ENCODE measurements around the gene FRMD4B. TPM values are rescaled to one million over a fixed set of nuclear protein-coding genes. Genes with fewer than 3 reads are reported as not detected.

Gene FRMD4B
- total RNA-seq, 1 donor from 2014 or later: 16.1 TPM

DNA sequence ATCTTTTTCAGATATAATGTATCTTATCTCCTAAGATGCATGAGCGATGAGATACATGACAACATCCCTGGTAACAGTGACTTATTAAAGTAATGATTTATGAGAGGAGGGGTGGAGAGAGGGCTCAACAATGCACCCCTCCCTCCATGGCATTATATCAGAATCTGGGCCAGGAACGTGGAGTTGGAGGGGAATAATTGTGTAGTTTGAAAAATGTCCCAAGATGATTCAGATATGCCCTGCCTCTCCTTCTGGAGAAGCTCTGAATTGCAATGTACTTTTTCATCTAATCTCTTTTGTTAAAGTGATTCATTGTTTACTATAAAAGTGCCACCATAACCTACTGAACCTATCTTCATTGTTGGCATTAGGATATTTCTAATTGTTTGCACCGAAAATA is 86.5 kb downstream of the FRMD4B start:
- TF ChIP-seq, protein P1, sequence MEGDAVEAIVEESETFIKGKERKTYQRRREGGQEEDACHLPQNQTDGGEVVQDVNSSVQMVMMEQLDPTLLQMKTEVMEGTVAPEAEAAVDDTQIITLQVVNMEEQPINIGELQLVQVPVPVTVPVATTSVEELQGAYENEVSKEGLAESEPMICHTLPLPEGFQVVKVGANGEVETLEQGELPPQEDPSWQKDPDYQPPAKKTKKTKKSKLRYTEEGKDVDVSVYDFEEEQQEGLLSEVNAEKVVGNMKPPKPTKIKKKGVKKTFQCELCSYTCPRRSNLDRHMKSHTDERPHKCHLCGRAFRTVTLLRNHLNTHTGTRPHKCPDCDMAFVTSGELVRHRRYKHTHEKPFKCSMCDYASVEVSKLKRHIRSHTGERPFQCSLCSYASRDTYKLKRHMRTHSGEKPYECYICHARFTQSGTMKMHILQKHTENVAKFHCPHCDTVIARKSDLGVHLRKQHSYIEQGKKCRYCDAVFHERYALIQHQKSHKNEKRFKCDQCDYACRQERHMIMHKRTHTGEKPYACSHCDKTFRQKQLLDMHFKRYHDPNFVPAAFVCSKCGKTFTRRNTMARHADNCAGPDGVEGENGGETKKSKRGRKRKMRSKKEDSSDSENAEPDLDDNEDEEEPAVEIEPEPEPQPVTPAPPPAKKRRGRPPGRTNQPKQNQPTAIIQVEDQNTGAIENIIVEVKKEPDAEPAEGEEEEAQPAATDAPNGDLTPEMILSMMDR (IDR thresholded peaks at IDR 0.05; ENCODE audit: borderline replicate concordance): no peak
- H3K9me3 ChIP-seq (replicated peaks): no peaks in the 10 kb centered on the region
- no peak overlapping the region for H3K4me3 ChIP-seq
- H3K4me1 ChIP-seq: peaks cover 27% of the 10 kb centered on the region
- H3K27ac ChIP-seq (replicated peaks): no peak overlapping the region
- no peaks in the 10 kb centered on the region for H3K27me3 ChIP-seq (ENCODE audit: low read depth)
- DNase-seq: no peak
- no peaks in the 10 kb centered on the region for H3K36me3 ChIP-seq
- intact Hi-C loops (cut with micrococcal nuclease): no loop called here

- DNase-seq: no peak
- Histone ChIP-seq H3K36me3 (no peaks in the 10 kb centered on the region), H3K9me3 (replicated peaks) (no peaks in the 10 kb centered on the region), H3K27me3 (ENCODE audit: low read depth) (no peaks in the 10 kb centered on the region), H3K4me3 (no peak overlapping the region), H3K4me1 (peaks cover 41% of the 10 kb centered on the region), H3K27ac (replicated peaks) (no peak overlapping the region)
- intact Hi-C loops (cut with micrococcal nuclease): no loop called here
- TF ChIP-seq, protein P1 (IDR thresholded peaks at IDR 0.05; ENCODE audit: borderline replicate concordance): no peak
These were observed 88.4 kb downstream of the FRMD4B start for GRCh38 chr3:69297501-69297900.

- intact Hi-C loops (cut with micrococcal nuclease): no loop called here
- peaks cover 46% of the 10 kb centered on the region for H3K4me1 ChIP-seq
- no peaks in the 10 kb centered on the region for H3K9me3 ChIP-seq (replicated peaks)
- no peak for DNase-seq
- no peak overlapping the region for H3K27ac ChIP-seq (replicated peaks)
- no peaks in the 10 kb centered on the region for H3K36me3 ChIP-seq
- TF ChIP-seq, protein P1 (IDR thresholded peaks at IDR 0.05; ENCODE audit: borderline replicate concordance): no peak
- H3K27me3 ChIP-seq (ENCODE audit: low read depth): no peaks in the 10 kb centered on the region
- H3K4me3 ChIP-seq: no peak overlapping the region
These were observed 88.9 kb downstream of the FRMD4B start for GRCh38 chr3:69296995-69297394.

DNA sequence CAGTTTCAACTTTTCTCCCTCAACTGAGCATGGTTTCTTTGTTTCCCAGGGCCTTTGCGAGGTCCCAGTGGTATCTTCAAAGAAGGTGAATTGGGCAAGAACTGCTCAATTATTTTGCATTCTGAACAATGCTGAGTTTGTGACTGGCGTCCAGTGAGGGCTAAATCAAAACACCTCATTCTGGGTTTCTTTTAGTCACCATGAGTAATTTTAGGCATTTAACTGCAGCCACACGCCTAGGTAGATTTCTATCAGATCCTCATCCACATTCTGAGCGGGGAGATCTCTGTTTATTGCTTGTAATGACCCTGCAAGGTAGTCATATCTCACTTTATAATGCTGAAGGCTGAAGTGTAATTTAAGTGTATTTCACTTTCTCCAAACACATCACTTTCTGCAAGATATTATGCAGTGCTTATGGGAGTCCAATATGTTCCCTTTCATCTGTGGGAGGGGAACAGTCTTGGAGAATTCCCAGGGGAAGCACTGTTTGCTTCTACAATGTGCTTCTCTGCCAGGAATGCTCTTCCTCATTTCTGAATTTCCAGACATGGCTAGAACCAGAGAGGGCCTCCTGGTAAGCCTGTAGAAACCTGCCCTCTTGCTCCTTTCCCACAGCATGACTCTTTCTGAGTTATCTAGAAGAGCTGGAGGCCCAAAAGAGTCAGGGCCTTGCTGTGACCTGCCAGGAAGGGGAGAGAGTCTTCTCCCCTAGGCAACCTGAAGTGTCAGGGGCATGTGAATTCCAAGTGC is 91.7 kb downstream of the FRMD4B start:
- TF ChIP-seq, protein P1 (IDR thresholded peaks at IDR 0.05; ENCODE audit: borderline replicate concordance): no peak
- Histone ChIP-seq H3K27me3 (ENCODE audit: low read depth) (no peaks in the 10 kb centered on the region), H3K27ac (replicated peaks) (peak overlapping the region; percentile 62), H3K4me1 (peaks cover 48% of the 10 kb centered on the region), H3K4me3 (no peak overlapping the region), H3K9me3 (replicated peaks) (no peaks in the 10 kb centered on the region), H3K36me3 (no peaks in the 10 kb centered on the region)
- no peak for DNase-seq
- intact Hi-C loops (cut with micrococcal nuclease): no loop called here

GRCh38 chr3:69292959-69293574 is 92.8 kb downstream of the FRMD4B start:
- Histone ChIP-seq H3K27ac (replicated peaks) (peak overlapping the region; percentile 62), H3K4me1 (peaks cover 57% of the 10 kb centered on the region), H3K27me3 (ENCODE audit: low read depth) (no peaks in the 10 kb centered on the region), H3K9me3 (replicated peaks) (no peaks in the 10 kb centered on the region), H3K36me3 (no peaks in the 10 kb centered on the region), H3K4me3 (no peak overlapping the region)
- TF ChIP-seq, protein P1 (IDR thresholded peaks at IDR 0.05; ENCODE audit: borderline replicate concordance): no peak
- DNase-seq: peak; percentile 29
- intact Hi-C loops (cut with micrococcal nuclease): no loop called here
